Measurements from ENCODE around the gene SLC22A13. TPM values are rescaled to one million over a fixed set of nuclear protein-coding genes. Genes with fewer than 3 reads are reported as not detected.

Gene SLC22A13
- total and polyA plus RNA-seq, 2 of the 4 experiments (the other 2 are of a cell fraction), result under 0.01 to 0.22 TPM

- CTCF ChIA-PET, result no interaction called here
- no TSS peak for BruUV-seq (replicated peaks)
- Histone ChIP-seq H3K79me1 (ENCODE audit: low read depth in 1 of 2, low read length in 2 of 2) (peaks cover 0 to 5% of the 10 kb centered on the region in 2 experiments; a peak in 1 of 4 replicates), H2AFZ (replicated peaks; ENCODE audit: low read length, poor library complexity) (no peak overlapping the region), H3K4me1 (ENCODE audit: control insufficient read depth, insufficient read depth, low read length) (no peaks in the 10 kb centered on the region), H2BK20ac (ENCODE audit: low read depth, low read length) (no peak overlapping the region), H3K23ac (ENCODE audit: low read depth, low read length) (no peak overlapping the region), H3K9me1 (ENCODE audit: insufficient read depth, low read length) (peaks cover 16% of the 10 kb centered on the region), H2AK9ac (replicated peaks; ENCODE audit: low read depth, low read length, poor library complexity) (no peak overlapping the region), H4K8ac (ENCODE audit: low read depth in 2 of 2, low read length in 2 of 2) (no peak overlapping the region), H2BK15ac (ENCODE audit: low read depth, low read length) (no peak overlapping the region), H3K27ac (ENCODE audit: insufficient read depth, low read length) (no peak overlapping the region), H3K4me3 (ENCODE audit: insufficient read depth, low read depth, low read length) (no peak overlapping the region), H3K27me3 (ENCODE audit: control insufficient read depth, insufficient read depth, low read length) (no peaks in the 10 kb centered on the region), H2BK5ac (ENCODE audit: low read depth, low read length, poor library complexity, severe bottlenecking) (no peak overlapping the region), H4K91ac (ENCODE audit: insufficient read depth, low read depth, low read length) (no peak overlapping the region), H4K20me1 (ENCODE audit: insufficient read depth, low read length) (no peaks in the 10 kb centered on the region), H3K18ac (ENCODE audit: low read depth, low read length) (no peak overlapping the region), H3K14ac (replicated peaks; ENCODE audit: low read depth, low read length) (no peak overlapping the region), H3K36me3 (ENCODE audit: control insufficient read depth, insufficient read depth, low read length) (peaks cover 8% of the 10 kb centered on the region), H3K9ac (ENCODE audit: low read depth, low read length) (no peak overlapping the region), H4K5ac (ENCODE audit: low read depth, low read length) (no peak overlapping the region), H3K56ac (ENCODE audit: extremely low read depth, insufficient read depth, low read length) (no peak overlapping the region), H2BK120ac (ENCODE audit: low read depth, low read length) (no peak overlapping the region), H3K9me3 (ENCODE audit: control insufficient read depth, insufficient read depth, low read length) (no peaks in the 10 kb centered on the region; the same call in 1 of the 2 replicates), H2AK5ac (ENCODE audit: low read depth, low read length) (no peak overlapping the region), H3K4ac (ENCODE audit: low read depth, low read length) (no peak overlapping the region), H3K4me2 (ENCODE audit: low read depth, low read length) (no peak overlapping the region)
- dilution Hi-C loops (cut with HindIII; ENCODE audit: low sequenced_read_pairs, unreplicated experiment) (no loop called here), in situ Hi-C loops (cut with MboI; ENCODE audit: low sequenced_read_pairs) (no loop called here), intact Hi-C loops (cut with micrococcal nuclease) (no loop called here)
- DNase-seq (no peak), ATAC-seq (ENCODE audit: low read depth) (no peak)
- POLR2A ChIA-PET (ENCODE audit: unreplicated experiment), result no interaction called here
- WGBS, 2 experiments (ENCODE audit: extremely low coverage in 2 of 2, insufficient read length in 1 of 2), result no CpG with 5 or more reads among the region's 1 CpG
- TF ChIP-seq CEBPB (IDR thresholded peaks at IDR 0.05; ENCODE audit: low read depth, low read length), result no peak
- no peak for TF ChIP-seq MAFK (IDR thresholded peaks at IDR 0.05; ENCODE audit: low read depth, low read length)
- no peak for TF ChIP-seq NFE2L2 (IDR thresholded peaks at IDR 0.05; ENCODE audit: low read depth, low read length)
- no peak for TF ChIP-seq FOS (IDR thresholded peaks at IDR 0.05; ENCODE audit: low read depth, low read length)
- no peak for TF ChIP-seq SMC3 (IDR thresholded peaks at IDR 0.05; ENCODE audit: low read depth, low read length)
- TF ChIP-seq RAD21 (IDR thresholded peaks at IDR 0.05; ENCODE audit: low read length), result no peak
- no peak for TF ChIP-seq POLR2A (IDR thresholded peaks at IDR 0.05; ENCODE audit: low read depth, low read length)
These were observed 1.2 kb upstream of the SLC22A13 start for GRCh38 chr3:38264353-38264771.

All from IMR-90 (cell line).